GM12878 (cell line): ENCODE measurements around the gene CLCN7. TPM values are rescaled to one million over a fixed set of nuclear protein-coding genes. Genes with fewer than 3 reads are reported as not detected.
A peak's percentile ranks its signal among the peaks of the same experiment; 100 is the strongest.

Experiments
- ATAC-seq: fragments of 200-7000 bp; cut with Tn5 transposase; 3 replicates; pipeline ENCODE4 v1.9.1; 2020; ENCODE audit warnings: mild to moderate bottlenecking, moderate library complexity
- BruUV-seq: library from RNA; stranded (reverse); fragments of 400-500 nt; replicated peaks from 2 replicates; lab custom pipeline; 2021; lab: Mats Ljungman, UMichigan
- CTCF ChIA-PET: fragments of 300-600 bp; sonication (Branson Sonifier 250); formaldehyde crosslinking; extraction: SDS; loops from one replicate; lab custom pipeline; 2021; ENCODE audit warnings: inconsistent platforms; lab: Yijun Ruan, JAX
- POLR2A ChIA-PET: fragments of 350-600 bp; formaldehyde crosslinking; extraction: SDS; loops from one replicate; lab custom pipeline; 2021; ENCODE audit warnings: inconsistent platforms; lab: Charles Lee
- RAD21 ChIA-PET: fragments of 300-600 bp; sonication (Branson Sonifier 250); formaldehyde crosslinking; loops from one replicate; lab custom pipeline; 2023; ENCODE audit warnings: antibody characterized with exemption; ENCODE audit not compliant: unreplicated experiment; lab: Charles Lee
- SMC1A ChIA-PET: fragments of 300-600 bp; sonication (Branson Sonifier 250); formaldehyde crosslinking; loops from one replicate; lab custom pipeline; 2023; ENCODE audit not compliant: unreplicated experiment, uncharacterized antibody; lab: Charles Lee
- DNase-seq: peaks from one replicate; pipeline ENCODE4 v3.0.0-alpha.2; 2011; ENCODE audit warnings: low read depth, low spot score
- FAIRE-seq: peaks from 3 replicates; lab custom pipeline; 2011; peaks lifted over from hg19 to GRCh38; lab: Jason Lieb, UNC
- H2AFZ ChIP-seq: 2 replicates; pipeline ENCODE4 v1.6.0; 2011; ENCODE audit warnings: low read depth, low read length, control low read depth; ENCODE audit not compliant: control insufficient read depth
- H3K27ac ChIP-seq: 2 replicates; pipeline ENCODE4 v1.5.1; 2011; ENCODE audit warnings: control low read depth; ENCODE audit not compliant: control insufficient read depth, insufficient read depth
- H3K27me3 ChIP-seq, 2 experiments: replicated peaks in 1 of 2; 2 replicates each; pipeline versions ENCODE4 v1.6.0 to v1.6.1; 2011; ENCODE audit warnings: low read length in 1 of 2; ENCODE audit not compliant: control insufficient read depth in 2 of 2, insufficient read depth in 2 of 2
- H3K36me3 ChIP-seq, 2 experiments: 2 replicates each; pipeline ENCODE4 v1.5.1; 2011; ENCODE audit warnings: low read length in 1 of 2; ENCODE audit not compliant: control insufficient read depth in 2 of 2, insufficient read depth in 2 of 2
- H3K4me1 ChIP-seq: 2 replicates; pipeline ENCODE4 v1.6.1; 2011; ENCODE audit warnings: mild to moderate bottlenecking, low read length, moderate library complexity, mixed read lengths; ENCODE audit not compliant: control insufficient read depth, insufficient read depth
- H3K4me2 ChIP-seq: 2 replicates; pipeline ENCODE4 v1.6.0; 2011; ENCODE audit warnings: control low read depth; ENCODE audit not compliant: control insufficient read depth, insufficient read depth
- H3K4me3 ChIP-seq: fragments of 200-600 bp; sonication (generic); 2 replicates; pipeline ENCODE4 v1.5.1; 2016
- H3K79me2 ChIP-seq: 2 replicates; pipeline ENCODE4 v1.6.0; 2011; ENCODE audit warnings: low read length; ENCODE audit not compliant: control insufficient read depth, insufficient read depth
- H3K9ac ChIP-seq: 2 replicates; pipeline ENCODE4 v1.8.0; 2011; ENCODE audit warnings: low read length, control low read depth, mixed read lengths; ENCODE audit not compliant: control insufficient read depth, insufficient read depth
- H3K9me3 ChIP-seq: replicated peaks from 3 replicates; pipeline ENCODE4 v1.5.1; 2011; ENCODE audit warnings: mild to moderate bottlenecking, low read length; ENCODE audit not compliant: control insufficient read depth, insufficient read depth
- H4K20me1 ChIP-seq: 2 replicates; pipeline ENCODE4 v1.6.0; 2011; ENCODE audit not compliant: control insufficient read depth, insufficient read depth
- BCL3 ChIP-seq: IDR thresholded peaks from 2 replicates; pipeline ENCODE4 v1.6.1; 2011; ENCODE audit warnings: borderline replicate concordance, low read depth, mild to moderate bottlenecking, moderate library complexity, low read length; ENCODE audit not compliant: insufficient read depth, poor library complexity, severe bottlenecking
- BHLHE40 ChIP-seq, 2 experiments: fragments of 450-650 bp in 1 of 2; IDR thresholded peaks; 2 replicates each; pipeline ENCODE4 v1.6.1; 2011 to 2017; ENCODE audit warnings: low read depth in 2 of 2, borderline replicate concordance in 1 of 2, improper control_type of control experiment in 1 of 2, low read length in 1 of 2, mild to moderate bottlenecking in 1 of 2
- EGR1 ChIP-seq, 2 experiments: IDR thresholded peaks; 1 replicate in 1 of 2; 2 replicates in 1 of 2; pipeline ENCODE4 v1.6.1; 2011 to 2012; ENCODE audit warnings: low read depth in 2 of 2, low read length in 2 of 2, borderline replicate concordance in 1 of 2, mild to moderate bottlenecking in 1 of 2, moderate library complexity in 1 of 2
- FOS ChIP-seq: IDR thresholded peaks from 3 replicates; pipeline ENCODE4 v1.6.1; 2011; ENCODE audit warnings: borderline replicate concordance; ENCODE audit not compliant: insufficient read length; ENCODE audit errors: extremely low read depth
- HDAC2 ChIP-seq: fragments of 200-600 bp; sonication (generic); IDR thresholded peaks from 2 replicates; pipeline ENCODE4 v1.6.1; 2017
- HDAC6 ChIP-seq: fragments of 200-600 bp; sonication (generic); IDR thresholded peaks from one replicate; pipeline ENCODE4 v1.8.0; 2017; ENCODE audit warnings: antibody characterized with exemption; ENCODE audit not compliant: unreplicated experiment
- NFXL1 ChIP-seq: fragments of 450-650 bp; IDR thresholded peaks from 2 replicates; pipeline ENCODE4 v1.6.1; 2017; ENCODE audit warnings: antibody characterized with exemption, mild to moderate bottlenecking, borderline replicate concordance
- PAX8 ChIP-seq: fragments of 450-650 bp; IDR thresholded peaks from 2 replicates; pipeline ENCODE4 v1.6.1; 2017; ENCODE audit warnings: mild to moderate bottlenecking, moderate library complexity
- RBBP5 ChIP-seq: fragments of 200-600 bp; sonication (generic); conservative IDR thresholded peaks from 2 replicates; pipeline ENCODE4 v1.6.1; 2016
- WGBS: methylation state at CpG from one replicate; pipeline ENCODE4 v1.1.6; 2016; ENCODE audit warnings: low lambda C conversion rate; ENCODE audit not compliant: insufficient replicate concordance, insufficient coverage; ENCODE audit errors: missing lambda C conversion rate; 5-methylcytosine and 5-hydroxymethylcytosine counted together
- in situ Hi-C: fragments of 300-500 bp; cut with MboI; formaldehyde crosslinking; loops from 9 replicates; pipeline ENCODE4 v1.14.3; 2018; ENCODE audit warnings: mixed read lengths
- intact Hi-C: fragments of 100-400 bp; cut with micrococcal nuclease; formaldehyde crosslinking; loops from one replicate; pipeline ENCODE4 v1.14.2; 2022; ENCODE audit not compliant: unreplicated experiment
- polyA plus RNA-seq, 11 experiments: library from polyadenylated mRNA; depleted of rRNA in 4 of 11; unstranded in 6 of 11; stranded (reverse) in 5 of 11; fragments of >200 nt; fragmentation: Nextera tagmentation in 4 of 11; fragmentation: Illumina TruSeq in 1 of 11; extraction: Ambion mirVana in 4 of 11; extraction: Trizol in 1 of 11; gene quantifications; 1 replicate in 1 of 11; 2 replicates in 10 of 11; pipeline versions ENCODE4 v1.2.1 to v1.2.3, GENCODE V29; 2011 to 2016; ENCODE audit warnings: inconsistent platforms in 2 of 11, missing spikeins in 2 of 11, low read depth in 1 of 11
- total RNA-seq, 4 experiments: library from RNA; depleted of rRNA in 3 of 4; stranded (reverse); fragments of >200 nt in 3 of 4; fragmentation: Illumina TruSeq in 1 of 4; extraction: Trizol in 1 of 4; gene quantifications; 2 replicates each; pipeline versions ENCODE4 v1.2.1 to v1.2.3, GENCODE V29; 2013 to 2021

The CLCN7 gene
- total and polyA plus RNA-seq, 10 of the 15 experiments (the other 5 are each of a cell fraction or from before 2014, with no cell fraction given), result 0.04 to 62.5 (median 19.9) TPM

DNA sequence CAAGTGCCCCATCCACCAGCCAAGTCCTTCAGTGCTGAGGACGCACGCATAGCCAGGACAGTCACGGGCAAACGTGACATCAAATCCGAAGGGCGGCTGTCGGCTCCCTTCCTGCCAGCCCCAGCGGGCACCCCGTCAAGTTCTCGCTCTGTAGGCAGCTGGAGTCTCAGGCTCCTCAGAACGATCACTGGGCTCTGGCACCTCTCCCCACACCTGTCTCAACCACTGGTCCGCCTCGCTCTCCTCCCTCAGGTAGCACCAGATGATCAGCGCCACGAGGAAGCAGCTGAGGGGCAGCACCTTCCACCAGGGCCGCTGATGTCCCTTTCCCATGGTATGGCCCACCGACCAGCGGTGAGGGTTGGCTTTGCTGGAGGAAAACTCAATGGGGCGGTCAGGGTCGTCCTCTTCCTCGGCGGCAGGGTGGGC lies 54.7 kb downstream of the CLCN7 start:
- TF ChIP-seq HDAC6 (no peak), BHLHE40 (IDR thresholded peaks at IDR 0.05; ENCODE audit: borderline replicate concordance in 1 of 2, low read depth in 2 of 2, low read length in 1 of 2) (peak in 1 of 2 experiments; percentile 12; a peak in 1 of 4 replicates), PAX8 (no peak), HDAC2 (no peak)
- RAD21 ChIA-PET, result interaction anchor here (0.7 to 1.0 kb wide), 3 partner anchors 12 to 362 kb away, joined by 3 to 4 read pairs (median 3); partner anchors contain the start of genes NUBP2 and SPSB3
- DNase-seq (no peak), ATAC-seq (peak; percentile 7), FAIRE-seq (peak; percentile 13)
- no peaks in the 10 kb centered on the region for H3K27me3 ChIP-seq
- H3K4me2 ChIP-seq, result peak overlapping the region; percentile 73
- H3K9me3 ChIP-seq, result no peaks in the 10 kb centered on the region
- in situ Hi-C loops (no loop called here), intact Hi-C loops (loop anchor here (2.0 to 5.0 kb wide), 4 partner anchors 52 to 363 kb away; partner anchors contain the start of genes CRAMP1, IFT140, NUBP2 and SPSB3)
- peak overlapping the region; percentile 98 for H3K27ac ChIP-seq
- TSS peak; percentile 93 for BruUV-seq
- SMC1A ChIA-PET, result interaction anchor here (1.7 kb wide), 1 partner anchor 13 kb away, joined by 3 read pairs; no protein-coding TSS in a partner anchor
- peaks cover 0 to 1% of the 10 kb centered on the region in 2 experiments; a peak in 2 of 4 replicates for H3K36me3 ChIP-seq
- H3K9ac ChIP-seq, result peak overlapping the region; percentile 90
- H2AFZ ChIP-seq, result no peak overlapping the region
- peak overlapping the region; percentile 94 for H3K4me3 ChIP-seq
- no peaks in the 10 kb centered on the region for H4K20me1 ChIP-seq
- CTCF ChIA-PET, result interaction anchor here (0.6 kb wide), 1 partner anchor 39 kb away, joined by 3 read pairs; no protein-coding TSS in a partner anchor
- WGBS, result under 1% methylated on average over 22 of the region's 22 CpGs
- POLR2A ChIA-PET, result interaction anchor here (1.0 to 2.7 kb wide), 6 partner anchors 22 to 286 kb away, joined by 3 to 7 read pairs (median 5); partner anchors contain the start of genes JPT2, MAPK8IP3 and TELO2
- no peaks in the 10 kb centered on the region for H3K4me1 ChIP-seq
- H3K79me2 ChIP-seq, result peaks cover 20% of the 10 kb centered on the region

GRCh38 chr16:1416521-1416941 lies 58.3 kb downstream of the CLCN7 start:
- ATAC-seq (no peak), DNase-seq (no peak), FAIRE-seq (no peak)
- Histone ChIP-seq H3K27ac (no peak overlapping the region), H3K4me1 (no peaks in the 10 kb centered on the region), H3K4me2 (no peak overlapping the region), H3K27me3 (no peaks in the 10 kb centered on the region), H2AFZ (no peak overlapping the region), H4K20me1 (no peaks in the 10 kb centered on the region), H3K36me3 (peaks cover 0 to 1% of the 10 kb centered on the region in 2 experiments; a peak in 2 of 4 replicates), H3K4me3 (no peak overlapping the region), H3K9me3 (no peaks in the 10 kb centered on the region), H3K79me2 (peaks cover 25% of the 10 kb centered on the region), H3K9ac (no peak overlapping the region)
- ChIA-PET CTCF (interaction anchor here (0.6 to 1.7 kb wide), 3 partner anchors 13 to 54 kb away, joined by 3 to 4 read pairs (median 4); no protein-coding TSS in a partner anchor), SMC1A (interaction anchor here (1.0 kb wide), 1 partner anchor 53 kb away, joined by 3 read pairs; no protein-coding TSS in a partner anchor), POLR2A (no interaction called here), RAD21 (interaction anchor here (0.6 kb wide), 1 partner anchor 222 kb away, joined by 3 read pairs; no protein-coding TSS in a partner anchor)
- BruUV-seq, result no TSS peak
- 79% methylated on average over 3 of the region's 3 CpGs for WGBS
- TF ChIP-seq FOS (no peak), BCL3 (no peak), NFXL1 (no peak), EGR1 (IDR thresholded peaks at IDR 0.05; ENCODE audit: borderline replicate concordance in 1 of 2, low read depth in 2 of 2, low read length in 2 of 2) (no peak), RBBP5 (no peak)
- in situ Hi-C loops, result no loop called here
- intact Hi-C loops, result no loop called here
